Erythroblast (primary cell): ENCODE data around the gene TSC22D3.

ENCODE experiments used
- GATA1 ChIP-seq: IDR thresholded peaks from 2 replicates; pipeline ENCODE4 v1.6.1; 2011; ENCODE audit warnings: low read depth, mild to moderate bottlenecking, control low read depth, low read length, moderate library complexity
- POLR2A ChIP-seq: IDR thresholded peaks from 2 replicates; pipeline ENCODE4 v1.6.1; 2011; ENCODE audit warnings: mild to moderate bottlenecking, low read length

DNA sequence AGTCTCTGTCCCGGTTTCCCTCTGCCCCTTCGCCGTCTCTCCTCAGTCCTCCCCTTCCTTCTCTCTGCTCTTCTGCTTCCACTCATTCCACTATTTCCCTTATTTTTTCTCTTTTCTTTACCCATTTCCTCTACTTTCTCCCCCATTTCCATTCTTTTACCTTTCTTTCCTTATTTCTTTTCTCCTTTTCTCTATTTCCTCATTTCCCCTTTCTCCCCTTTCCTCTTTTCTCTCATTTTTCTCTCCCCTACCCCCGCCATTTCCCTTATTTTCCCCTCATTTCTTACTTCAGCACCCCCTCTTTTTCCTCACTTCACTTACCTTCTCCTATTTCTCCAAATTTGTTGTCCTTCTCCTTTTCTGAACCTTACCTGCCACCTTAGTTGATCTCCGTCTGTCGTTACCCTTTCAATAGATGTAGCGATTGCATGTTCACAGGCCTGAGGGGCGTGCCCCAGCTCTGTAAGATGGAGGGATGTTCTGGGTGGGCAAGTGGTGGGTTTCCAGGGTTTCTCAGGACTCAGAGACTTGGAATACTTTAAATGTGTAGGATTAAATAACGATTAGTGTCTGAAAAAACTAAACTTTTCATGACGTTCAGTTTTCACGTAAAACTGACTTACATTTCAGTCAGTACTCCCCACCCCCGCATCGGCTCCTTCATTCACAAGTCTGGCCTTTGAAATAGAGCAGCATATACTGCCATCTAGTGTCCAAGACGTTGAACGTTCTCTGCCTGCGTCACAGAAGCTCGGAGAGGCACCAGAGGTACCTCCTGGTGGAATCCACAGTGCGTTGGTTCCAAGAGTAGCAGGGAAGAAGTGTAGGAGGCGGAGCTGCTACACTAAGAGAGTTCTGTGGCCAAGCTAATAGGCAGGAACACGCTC is 1.3 kb upstream of the TSC22D3 start:
- no peak for TF ChIP-seq POLR2A
- no peak for TF ChIP-seq GATA1
